Thyroid gland (tissue), 4 donors: ENCODE data around the gene IFT27.

Experiments
- POLR2A ChIP-seq, 2 donors: fragments of 450-650 bp; IDR thresholded peaks; one replicate each; pipeline ENCODE4 v1.6.1; 2017; ENCODE audit warnings: antibody characterized with exemption in 2 of 2, mild to moderate bottlenecking in 2 of 2, moderate library complexity in 1 of 2
- TF ChIP-seq, protein P1 (sequence below), 6 experiments: fragments of 200-600 bp in 3 of 6; fragments of 450-650 bp in 3 of 6; sonication (generic) in 3 of 6; IDR thresholded peaks; one replicate each; pipeline ENCODE4 v1.5.1; 2016 to 2019; ENCODE audit warnings: antibody characterized with exemption in 6 of 6, mild to moderate bottlenecking in 2 of 6, inconsistent platforms in 1 of 6, moderate library complexity in 1 of 6

DNA sequence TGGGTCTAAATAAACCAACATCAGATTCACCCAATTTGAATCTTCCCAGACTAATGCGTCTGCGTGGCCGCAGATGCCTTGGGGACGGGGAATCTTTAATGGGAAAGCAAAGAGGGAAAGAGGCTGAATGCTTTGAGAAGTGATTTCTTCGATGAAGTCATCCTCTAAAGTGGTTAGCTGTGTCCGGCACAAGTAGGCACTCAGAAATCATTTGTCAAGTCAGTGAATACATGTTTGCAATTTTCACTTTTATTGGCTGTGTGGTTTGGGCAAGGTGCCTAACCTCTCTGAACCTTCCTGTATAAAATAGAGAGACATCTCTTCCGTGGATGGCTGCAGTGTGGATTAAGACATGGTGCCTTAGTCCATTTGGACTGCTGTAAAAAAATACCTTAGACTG is 19.7 kb upstream of the IFT27 start:
- TF ChIP-seq, protein P1, sequence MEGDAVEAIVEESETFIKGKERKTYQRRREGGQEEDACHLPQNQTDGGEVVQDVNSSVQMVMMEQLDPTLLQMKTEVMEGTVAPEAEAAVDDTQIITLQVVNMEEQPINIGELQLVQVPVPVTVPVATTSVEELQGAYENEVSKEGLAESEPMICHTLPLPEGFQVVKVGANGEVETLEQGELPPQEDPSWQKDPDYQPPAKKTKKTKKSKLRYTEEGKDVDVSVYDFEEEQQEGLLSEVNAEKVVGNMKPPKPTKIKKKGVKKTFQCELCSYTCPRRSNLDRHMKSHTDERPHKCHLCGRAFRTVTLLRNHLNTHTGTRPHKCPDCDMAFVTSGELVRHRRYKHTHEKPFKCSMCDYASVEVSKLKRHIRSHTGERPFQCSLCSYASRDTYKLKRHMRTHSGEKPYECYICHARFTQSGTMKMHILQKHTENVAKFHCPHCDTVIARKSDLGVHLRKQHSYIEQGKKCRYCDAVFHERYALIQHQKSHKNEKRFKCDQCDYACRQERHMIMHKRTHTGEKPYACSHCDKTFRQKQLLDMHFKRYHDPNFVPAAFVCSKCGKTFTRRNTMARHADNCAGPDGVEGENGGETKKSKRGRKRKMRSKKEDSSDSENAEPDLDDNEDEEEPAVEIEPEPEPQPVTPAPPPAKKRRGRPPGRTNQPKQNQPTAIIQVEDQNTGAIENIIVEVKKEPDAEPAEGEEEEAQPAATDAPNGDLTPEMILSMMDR (IDR thresholded peaks at IDR 0.05): no peak
- no peak for TF ChIP-seq POLR2A (IDR thresholded peaks at IDR 0.05)
